Activated CD4-positive, alpha-beta T cell treated with anti-CD3 and anti-CD28 coated beads, Interleukin-2, amount 10 ng/mL, durations not matched to agents 7 days and 5 days (primary cell): ENCODE data around the gene TRA2B. TPM values are rescaled to one million over a fixed set of nuclear protein-coding genes. Genes with fewer than 3 reads are reported as not detected.

Source experiments
- CTCF ChIA-PET: fragments of 350-600 bp; sonication (Branson Sonifier 250); formaldehyde crosslinking; loops from one replicate; lab custom pipeline; 2021; ENCODE audit warnings: antibody characterized with exemption; lab: Charles Lee
- POLR2A ChIA-PET: fragments of 350-600 bp; sonication (Branson Sonifier 250); formaldehyde crosslinking; loops from one replicate; lab custom pipeline; 2021; ENCODE audit warnings: antibody characterized with exemption; lab: Charles Lee
- DNase-seq: peaks from one replicate; pipeline ENCODE4 v3.0.0-alpha.2; 2020
- H3K27ac Mint-ChIP-seq: one replicate; pipeline ENCODE4 v1.8.0; 2021; ENCODE audit warnings: mild to moderate bottlenecking, moderate library complexity, mixed read lengths
- H3K27me3 Mint-ChIP-seq: one replicate; pipeline ENCODE4 v1.8.0; 2021; ENCODE audit warnings: mixed read lengths
- H3K36me3 Mint-ChIP-seq: one replicate; pipeline ENCODE4 v1.8.0; 2021; ENCODE audit warnings: low read depth, mixed read lengths
- H3K4me1 Mint-ChIP-seq: one replicate; pipeline ENCODE4 v1.8.0; 2021; ENCODE audit warnings: mixed read lengths
- H3K4me3 Mint-ChIP-seq: one replicate; pipeline ENCODE4 v1.8.0; 2021; ENCODE audit warnings: mild to moderate bottlenecking, moderate library complexity, mixed read lengths
- H3K9me3 Mint-ChIP-seq: one replicate; pipeline ENCODE4 v1.8.0; 2021; ENCODE audit warnings: mixed read lengths
- total RNA-seq, 2 experiments: library from RNA; stranded (reverse); gene quantifications; one replicate each; pipeline ENCODE4 v1.2.3, GENCODE V29; 2021

TRA2B gene
- total RNA-seq, 2 experiments from 2014 or later = 224 to 284 TPM

DNA sequence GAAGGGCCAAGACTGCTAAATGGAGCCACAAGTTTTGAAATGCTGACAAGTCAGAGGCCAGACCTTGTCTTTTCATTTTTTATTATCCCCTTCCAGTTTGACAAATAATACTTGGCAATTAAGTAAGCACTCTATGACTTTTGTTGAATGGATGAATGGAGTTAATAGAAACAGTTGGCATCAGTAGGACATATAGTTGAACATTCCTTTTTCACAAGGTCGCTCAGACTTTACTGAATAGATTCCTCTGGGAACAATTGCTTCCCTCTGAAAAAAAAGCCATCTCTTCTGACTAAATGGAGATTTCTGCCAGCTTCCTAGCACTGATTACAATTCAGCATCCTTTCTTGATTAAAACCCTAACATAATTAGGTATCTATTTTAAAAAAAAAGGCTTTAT lies 53.2 kb downstream of the TRA2B start:
- Mint-ChIP-seq H3K4me1 (no peaks in the 10 kb centered on the region), H3K27ac (no peak overlapping the region), H3K27me3 (peaks cover 4% of the 10 kb centered on the region), H3K9me3 (no peaks in the 10 kb centered on the region), H3K4me3 (no peak overlapping the region), H3K36me3 (no peaks in the 10 kb centered on the region)
- CTCF ChIA-PET = no interaction called here
- POLR2A ChIA-PET = no interaction called here
- no peak for DNase-seq

DNA sequence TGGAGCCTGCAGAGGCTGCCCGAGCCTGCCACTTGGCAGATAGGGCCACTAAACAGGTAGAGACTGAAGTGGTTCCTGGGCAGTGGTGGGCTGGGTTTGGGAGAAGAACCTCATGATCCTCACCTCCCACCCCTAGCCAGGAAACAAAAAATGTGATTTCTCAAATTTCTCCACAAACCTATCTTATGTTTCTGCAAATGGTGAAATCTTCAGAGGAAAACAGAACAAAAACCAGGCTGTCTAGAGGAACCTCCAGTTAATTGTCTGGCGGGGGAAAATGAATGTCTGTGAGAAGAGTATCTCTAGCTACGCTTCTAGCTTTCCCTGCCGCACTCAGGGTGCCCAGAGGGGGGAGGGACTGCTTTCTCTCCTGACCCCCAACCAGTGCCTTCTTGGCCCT lies 55.9 kb downstream of the TRA2B start:
- Mint-ChIP-seq H3K27ac (no peak overlapping the region), H3K4me3 (no peak overlapping the region), H3K36me3 (no peaks in the 10 kb centered on the region), H3K27me3 (no peaks in the 10 kb centered on the region), H3K4me1 (no peaks in the 10 kb centered on the region), H3K9me3 (no peaks in the 10 kb centered on the region)
- CTCF ChIA-PET = no interaction called here
- POLR2A ChIA-PET = no interaction called here
- DNase-seq = no peak

DNA sequence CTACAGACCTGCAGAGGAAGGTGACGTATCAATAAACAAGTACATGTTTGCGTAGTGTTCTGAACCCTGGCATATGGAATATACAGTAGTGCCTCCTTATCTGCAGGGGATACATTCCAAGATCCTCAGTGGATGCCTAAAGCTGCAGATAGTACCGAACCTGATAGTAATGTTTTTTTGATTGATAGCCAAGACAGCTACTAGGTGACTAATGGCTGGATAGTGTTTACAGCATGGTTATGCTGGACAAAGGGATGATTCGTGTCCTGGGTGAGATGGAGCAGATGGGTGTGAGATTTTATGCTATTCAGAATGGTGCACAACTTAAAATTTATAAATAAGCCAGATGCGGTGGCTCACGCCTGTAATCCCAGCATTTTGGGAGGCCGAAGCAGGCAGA lies 57.2 kb downstream of the TRA2B start:
- Mint-ChIP-seq H3K27me3 (peaks cover 2% of the 10 kb centered on the region), H3K4me1 (no peaks in the 10 kb centered on the region), H3K9me3 (no peaks in the 10 kb centered on the region), H3K36me3 (no peaks in the 10 kb centered on the region), H3K27ac (no peak overlapping the region), H3K4me3 (no peak overlapping the region)
- ChIA-PET CTCF (interaction anchor here (0.8 to 0.9 kb wide), 2 partner anchors 19 to 27 kb away, joined by 3 read pairs; no protein-coding TSS in a partner anchor), POLR2A (no interaction called here)
- no peak for DNase-seq

DNA sequence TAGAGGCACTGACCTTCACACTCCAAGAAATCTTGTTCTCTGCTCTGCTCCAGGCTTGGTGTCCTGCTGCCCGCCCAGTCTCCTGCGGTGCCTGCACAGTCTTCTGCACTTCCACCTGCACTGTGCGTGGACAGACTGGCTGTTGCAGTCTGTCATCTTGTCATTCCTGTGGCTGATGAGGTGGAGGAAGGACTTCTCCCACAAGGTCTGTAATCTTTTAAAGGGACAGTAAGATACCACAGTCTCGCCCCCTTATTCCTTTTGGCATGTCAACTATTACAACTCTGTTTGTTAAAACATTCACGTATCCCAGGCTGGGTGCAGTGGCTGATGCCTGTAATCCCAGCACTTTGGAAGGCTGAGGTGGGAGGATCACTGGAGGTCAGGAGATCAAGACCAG lies 58.9 kb downstream of the TRA2B start:
- ChIA-PET POLR2A (no interaction called here), CTCF (no interaction called here)
- Mint-ChIP-seq H3K27ac (no peak overlapping the region), H3K4me3 (no peak overlapping the region), H3K9me3 (no peaks in the 10 kb centered on the region), H3K4me1 (no peaks in the 10 kb centered on the region), H3K36me3 (no peaks in the 10 kb centered on the region), H3K27me3 (peaks cover 4% of the 10 kb centered on the region)
- no peak for DNase-seq

DNA sequence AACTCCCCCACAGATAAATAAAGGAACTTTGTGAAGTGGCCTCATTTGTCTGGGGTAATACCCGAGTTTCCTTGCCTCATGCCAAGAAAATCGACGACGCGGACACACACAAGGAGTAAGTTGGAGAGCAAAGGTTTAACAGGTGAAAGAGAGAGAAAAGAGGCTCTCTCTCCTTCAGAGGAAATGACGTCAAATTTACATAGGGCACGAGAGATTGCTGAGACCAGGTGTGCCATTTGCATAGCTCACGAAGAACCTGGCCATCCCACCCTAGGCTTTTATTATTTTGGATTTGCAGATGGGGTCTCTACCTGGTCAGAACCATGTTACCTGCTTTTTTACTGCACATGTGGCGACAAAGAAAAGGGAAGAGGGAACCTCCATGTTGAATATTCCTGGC lies 63.7 kb downstream of the TRA2B start:
- POLR2A ChIA-PET = no interaction called here
- Mint-ChIP-seq H3K4me3 (no peak overlapping the region), H3K36me3 (no peaks in the 10 kb centered on the region), H3K27me3 (peaks cover 4% of the 10 kb centered on the region), H3K27ac (no peak overlapping the region), H3K4me1 (no peaks in the 10 kb centered on the region), H3K9me3 (no peaks in the 10 kb centered on the region)
- CTCF ChIA-PET = no interaction called here
- DNase-seq = no peak

DNA sequence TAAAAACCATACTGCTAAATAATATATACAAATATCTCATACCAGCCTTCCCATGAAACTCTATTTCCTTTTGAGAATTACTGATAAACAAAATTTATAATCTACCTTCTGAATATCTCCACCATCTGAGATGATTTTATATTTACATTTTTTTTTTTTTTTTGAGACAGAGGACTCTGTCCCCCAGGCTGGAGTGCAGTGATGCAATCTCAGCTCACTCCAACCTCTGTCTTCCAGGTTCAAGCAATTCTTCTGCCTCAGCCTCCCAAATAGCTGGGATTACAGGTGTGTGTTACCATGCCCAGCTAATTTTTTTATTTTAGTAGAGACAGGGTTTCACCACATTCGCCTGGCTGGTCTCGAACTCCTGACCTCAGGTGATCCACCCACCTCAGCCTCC lies 70.2 kb downstream of the TRA2B start:
- Mint-ChIP-seq H3K27me3 (peaks cover 17% of the 10 kb centered on the region), H3K27ac (no peak overlapping the region), H3K4me1 (no peaks in the 10 kb centered on the region), H3K9me3 (no peaks in the 10 kb centered on the region), H3K36me3 (no peaks in the 10 kb centered on the region), H3K4me3 (no peak overlapping the region)
- ChIA-PET CTCF (no interaction called here), POLR2A (no interaction called here)
- no peak for DNase-seq

DNA sequence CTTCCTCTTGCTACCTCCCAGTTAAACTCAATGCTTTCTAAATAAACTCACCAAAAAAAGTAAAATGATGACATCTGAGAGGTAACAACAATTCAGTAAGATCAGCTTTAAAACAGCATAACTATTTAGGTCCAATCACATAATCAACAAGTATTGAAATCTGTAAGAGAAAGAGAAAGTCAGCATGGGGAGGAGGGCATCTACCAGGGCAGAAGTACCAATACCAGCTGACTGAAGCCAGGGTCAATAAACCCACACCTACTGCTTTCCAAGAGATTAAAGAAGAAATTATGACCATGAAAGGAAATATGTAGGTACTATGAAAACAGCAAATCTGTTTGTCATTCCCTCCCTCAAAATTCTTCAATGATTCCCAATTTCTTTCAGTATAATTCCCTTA lies 70.8 kb downstream of the TRA2B start:
- POLR2A ChIA-PET = no interaction called here
- CTCF ChIA-PET = no interaction called here
- H3K27me3 Mint-ChIP-seq = peaks cover 17% of the 10 kb centered on the region
- DNase-seq = no peak
- H3K4me3 Mint-ChIP-seq = no peak overlapping the region
- H3K9me3 Mint-ChIP-seq = no peaks in the 10 kb centered on the region
- no peaks in the 10 kb centered on the region for H3K4me1 Mint-ChIP-seq
- no peaks in the 10 kb centered on the region for H3K36me3 Mint-ChIP-seq
- H3K27ac Mint-ChIP-seq = no peak overlapping the region

DNA sequence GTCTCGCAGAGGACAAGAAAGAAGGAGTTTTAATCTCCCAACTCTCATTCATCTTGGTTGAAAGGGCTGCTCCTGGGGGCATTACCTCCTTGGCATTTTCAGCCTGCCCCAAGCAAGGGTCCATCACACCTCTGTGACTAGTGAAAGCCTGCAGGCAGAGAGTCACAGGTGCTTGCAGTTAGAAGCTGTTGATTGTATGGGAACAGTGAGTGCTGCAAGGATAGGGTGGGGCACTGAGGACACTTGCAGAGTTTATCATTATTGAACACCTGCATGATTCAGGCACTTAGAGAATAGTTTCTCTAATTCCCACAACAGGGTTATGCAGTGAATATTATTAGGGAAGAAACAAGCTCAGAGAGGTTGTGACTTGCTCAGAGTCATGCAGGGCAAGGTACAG lies 71.3 kb downstream of the TRA2B start:
- no peaks in the 10 kb centered on the region for H3K4me1 Mint-ChIP-seq
- CTCF ChIA-PET = no interaction called here
- no peak for DNase-seq
- POLR2A ChIA-PET = no interaction called here
- no peak overlapping the region for H3K27ac Mint-ChIP-seq
- no peaks in the 10 kb centered on the region for H3K9me3 Mint-ChIP-seq
- H3K4me3 Mint-ChIP-seq = no peak overlapping the region
- no peaks in the 10 kb centered on the region for H3K36me3 Mint-ChIP-seq
- H3K27me3 Mint-ChIP-seq = peaks cover 17% of the 10 kb centered on the region

Other genes with a start within 250 kb of the TRA2B start
- gene IGF2BP2, start 113.0 kb downstream of the TRA2B start, total RNA-seq = under 1 TPM in 1 of 2 experiments, not detected in 1; 0.62 TPM
- under 1 TPM; 0.48 to 0.50 TPM for gene ETV5, start 171.1 kb upstream of the TRA2B start, total RNA-seq